Activated T-cell treated with anti-CD3 and anti-CD28 coated beads for 4 hours (primary cell): ENCODE results near the gene PIGS.
"Not testable (repeated sequence)": the region's sequence is repeated elsewhere in the genome, so short reads cannot be mapped to it uniquely, and the experiment has no call there.

Experiments
- DNase-seq: peaks from one replicate; pipeline ENCODE4 v3.0.0-alpha.2; 2020

PIGS gene

DNA sequence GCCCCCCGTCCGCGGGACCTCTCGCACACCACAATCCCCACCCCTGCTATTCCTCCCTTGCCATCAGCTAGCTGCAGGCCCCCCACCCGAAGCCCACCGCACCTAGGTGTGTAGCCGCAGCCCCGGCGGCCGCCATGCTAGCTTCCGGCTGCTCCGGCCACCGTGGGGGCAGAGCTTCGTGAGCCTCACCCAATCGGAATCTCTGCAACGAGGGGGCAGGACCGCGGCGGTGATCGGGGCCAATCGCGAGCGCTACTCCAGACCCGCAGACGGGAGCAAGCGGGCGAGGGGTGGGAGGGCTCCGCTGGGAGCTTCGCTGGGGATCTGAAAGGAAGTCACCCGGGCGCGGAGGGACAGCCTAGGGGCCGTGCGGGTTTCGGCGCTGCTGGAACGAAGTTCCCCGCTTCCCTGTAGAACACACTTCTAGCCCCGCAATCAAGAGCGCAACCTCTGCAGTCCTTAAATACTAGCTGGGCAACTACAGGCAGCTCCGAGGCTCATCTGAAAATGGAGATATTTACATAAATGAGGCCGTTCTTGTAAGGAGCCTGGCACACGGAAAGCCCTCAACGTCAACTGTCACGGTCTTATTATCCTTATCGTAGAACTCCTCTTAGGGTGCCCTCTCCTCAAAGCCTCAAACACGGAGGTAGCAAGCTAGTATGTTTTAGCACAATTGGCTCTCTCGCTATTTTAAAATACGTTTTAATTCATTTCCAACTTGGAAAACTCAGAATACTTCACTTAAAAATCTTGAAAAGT, at the start of gene PIGS:
Gene PIGS (minus strand): TSS at position 164 of the 762 bp plus-strand sequence. CDS start 28 bp downstream, at position 136.
- peak; percentile 82 for DNase-seq

DNA sequence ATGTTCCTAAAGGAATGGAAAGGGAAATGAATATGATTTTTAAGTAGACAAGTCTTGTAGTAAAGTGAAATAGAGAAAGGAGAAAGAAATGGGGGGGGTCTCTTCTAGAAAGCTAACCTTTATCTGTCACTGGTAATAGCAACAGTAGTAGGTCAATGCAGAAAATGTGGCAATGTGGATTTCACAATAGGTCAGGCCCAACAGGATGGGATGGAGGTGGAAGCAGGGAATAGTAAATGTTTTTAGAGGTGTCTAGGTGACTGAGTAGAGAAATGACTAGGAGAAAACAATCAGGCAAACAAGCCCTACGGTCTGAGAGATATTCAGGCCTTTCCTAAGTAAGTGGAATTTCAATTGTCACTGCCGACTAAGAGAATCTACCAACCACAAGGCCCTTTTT, 48.7 kb upstream of the PIGS start:
- no peak for DNase-seq

DNA sequence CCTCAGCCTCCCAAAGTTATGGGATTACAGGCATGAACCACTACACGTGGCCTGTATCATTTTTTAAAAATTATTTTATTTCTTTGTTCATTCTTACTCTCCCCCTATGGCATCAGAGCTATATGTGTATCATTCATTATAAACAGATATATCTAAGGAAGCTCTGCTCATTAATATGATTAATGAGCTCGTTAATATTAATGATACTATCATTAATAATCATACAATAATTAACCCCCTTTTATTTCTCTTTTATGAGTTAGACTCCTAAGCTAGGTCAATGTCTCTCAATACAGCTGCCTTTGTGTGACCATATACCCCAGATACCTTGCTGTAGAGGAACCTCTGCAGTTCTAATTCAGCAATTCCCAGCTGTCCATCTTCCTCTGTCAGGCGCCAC, 47.1 kb upstream of the PIGS start:
- no peak for DNase-seq

DNA sequence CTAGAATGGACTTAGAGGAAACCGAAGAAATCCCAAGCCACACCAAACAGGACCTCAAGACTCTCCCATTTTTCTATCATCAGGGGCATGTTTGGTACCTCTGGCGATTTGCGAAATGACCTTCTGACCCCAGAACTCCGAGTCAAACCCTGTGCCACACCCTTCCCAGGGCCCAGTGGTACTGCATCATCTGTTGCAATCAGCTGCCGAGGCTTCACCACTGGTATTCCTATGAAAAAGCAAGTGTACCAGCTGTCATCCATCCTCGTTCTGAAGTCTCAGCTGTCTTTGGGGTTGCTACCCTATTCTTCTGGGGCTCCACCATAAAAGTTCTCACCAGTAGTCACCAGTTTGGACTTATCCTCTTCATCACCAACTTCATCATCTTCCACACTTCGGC, 45.0 kb upstream of the PIGS start:
- DNase-seq = no peak

DNA sequence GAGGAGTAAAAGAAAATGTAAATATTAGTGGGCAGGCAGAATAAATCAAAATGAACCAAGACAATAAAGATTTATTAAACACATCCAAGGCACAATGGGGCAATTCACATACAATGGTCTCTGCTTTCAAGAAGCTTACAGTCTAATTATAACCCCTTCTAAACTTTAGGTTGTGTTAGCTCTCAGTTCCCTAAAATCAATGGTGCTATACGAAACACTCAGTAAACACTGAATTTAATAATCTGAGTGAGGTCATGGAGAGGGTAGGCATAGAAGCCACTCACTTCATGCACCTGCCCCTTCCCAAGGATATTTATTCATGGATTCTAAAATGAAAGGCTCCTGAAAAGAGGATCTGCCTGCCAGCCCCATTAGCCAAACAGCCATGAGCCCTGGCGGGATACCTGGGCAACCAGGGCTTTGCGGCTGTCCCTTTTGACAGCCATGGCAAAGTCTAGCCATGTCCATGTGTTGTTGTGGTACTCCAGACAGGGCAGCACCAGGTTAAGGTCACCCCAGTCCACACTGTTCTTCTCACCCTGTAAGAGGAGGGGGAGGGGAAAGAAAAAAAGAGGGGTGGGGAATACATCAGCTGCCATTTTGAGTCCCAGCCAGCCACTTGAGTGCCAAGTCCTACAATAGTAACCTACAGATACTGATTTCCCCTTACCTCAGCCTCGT, 44.1 kb upstream of the PIGS start:
- no peak for DNase-seq

DNA sequence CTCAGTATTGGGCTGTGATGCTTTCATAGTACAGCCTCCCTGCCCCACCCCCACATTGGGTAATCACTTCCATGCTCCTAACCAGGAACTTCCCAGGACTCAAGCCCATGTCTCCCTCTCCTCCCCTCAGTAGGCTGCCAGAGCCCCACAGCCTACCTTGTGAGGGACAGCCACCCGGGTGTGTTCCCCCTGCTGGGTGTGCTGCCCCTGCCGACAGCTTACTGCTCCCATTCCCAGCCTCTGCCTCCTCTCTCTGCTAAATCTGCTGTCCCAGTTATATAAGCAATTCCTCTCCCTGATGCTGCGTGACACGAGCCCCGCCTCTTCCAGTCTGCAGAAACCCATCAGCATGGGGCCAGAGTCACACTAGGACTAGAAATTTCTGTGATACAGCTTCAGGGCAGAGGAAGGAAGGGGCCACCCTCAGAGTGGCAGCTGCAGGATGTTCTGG, 42.6 kb upstream of the PIGS start, which contains the start of gene RSKR:
Gene RSKR (minus strand): TSS at position 255 of the 451 bp plus-strand sequence. CDS start 24 bp downstream, at position 231.
- DNase-seq = no peak

DNA sequence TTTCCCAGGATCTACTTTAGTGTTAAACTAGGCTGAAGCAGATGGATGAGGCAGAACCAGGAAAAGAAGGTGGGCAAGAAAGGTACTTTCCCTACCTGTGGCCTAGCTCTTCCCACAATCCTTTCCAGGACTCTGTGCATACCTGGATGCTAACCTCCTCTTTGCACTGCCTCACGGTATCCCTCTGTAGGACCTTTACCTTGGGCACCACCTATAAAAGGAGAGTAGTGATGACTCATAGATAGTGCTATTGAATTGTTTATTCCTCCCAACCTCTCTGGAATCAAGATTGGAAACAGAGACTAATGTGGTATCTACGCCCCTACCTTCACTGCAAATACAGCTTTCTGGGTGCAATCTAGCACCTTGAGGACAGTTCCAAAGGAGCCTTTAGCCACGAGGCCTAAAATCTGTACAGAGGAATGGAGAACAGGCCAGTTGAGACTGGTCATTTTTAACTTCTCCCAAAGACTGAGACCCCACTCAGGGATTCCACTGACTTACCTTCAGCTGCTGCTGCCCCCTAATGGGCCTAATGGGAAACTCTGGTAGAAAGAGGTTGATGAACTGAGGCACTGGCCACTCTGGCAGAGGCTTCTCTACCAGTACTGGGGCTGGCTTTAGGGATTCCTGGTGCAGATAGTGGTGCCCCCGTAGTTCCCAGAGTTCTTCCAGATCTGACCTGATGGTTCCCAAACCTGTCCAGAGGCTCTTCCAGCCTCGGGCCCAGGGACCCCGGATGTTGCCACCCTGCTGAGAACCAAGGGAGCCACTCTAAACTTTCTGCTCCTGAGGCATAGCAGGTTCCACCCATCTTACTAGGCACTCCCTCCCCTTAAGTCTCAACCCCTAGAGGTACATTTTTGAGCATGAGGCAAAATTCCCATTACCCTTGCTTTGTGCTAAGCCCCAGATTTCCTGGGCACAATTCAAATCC, 41.9 kb upstream of the PIGS start:
- DNase-seq = peak; percentile 29

DNA sequence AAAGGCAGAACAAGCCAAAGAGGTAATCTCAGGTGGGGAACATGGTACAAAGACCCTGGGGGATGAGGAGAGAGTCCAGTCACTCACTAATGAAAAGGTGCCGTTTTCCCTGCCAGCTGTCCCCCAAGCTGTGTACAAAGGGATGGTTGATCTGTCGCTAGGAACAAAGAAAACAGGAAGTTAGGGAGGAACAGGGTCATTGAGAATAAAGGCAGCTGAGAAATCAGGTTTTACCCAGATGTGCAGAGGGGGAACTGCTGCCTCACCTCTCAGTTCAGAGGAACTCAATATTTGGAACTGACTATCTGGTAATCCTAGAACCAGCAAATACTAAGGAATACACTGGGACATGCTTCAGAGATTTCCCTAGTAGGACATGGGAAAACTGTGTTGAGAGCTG, 41.2 kb upstream of the PIGS start:
- no peak for DNase-seq

DNA sequence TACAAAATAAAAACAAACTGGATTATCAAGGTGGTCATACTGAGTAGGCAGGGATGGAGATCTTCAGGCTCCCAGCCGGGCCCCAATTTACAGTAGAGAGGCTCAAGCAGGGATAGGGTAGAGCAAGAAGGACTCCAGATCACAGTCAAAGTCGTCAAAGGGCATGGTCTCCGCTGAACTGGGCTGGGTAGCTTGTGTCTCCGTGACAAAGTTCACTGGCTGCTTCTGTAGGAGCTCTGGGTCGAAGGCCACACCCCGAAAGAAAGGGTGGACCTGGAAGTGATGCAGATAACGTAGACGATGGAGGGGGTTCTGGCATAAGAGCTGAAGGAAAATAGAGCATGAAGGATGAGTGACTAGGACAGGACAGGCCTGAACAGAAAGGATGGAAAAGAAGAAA, 39.1 kb upstream of the PIGS start:
- DNase-seq = no peak

DNA sequence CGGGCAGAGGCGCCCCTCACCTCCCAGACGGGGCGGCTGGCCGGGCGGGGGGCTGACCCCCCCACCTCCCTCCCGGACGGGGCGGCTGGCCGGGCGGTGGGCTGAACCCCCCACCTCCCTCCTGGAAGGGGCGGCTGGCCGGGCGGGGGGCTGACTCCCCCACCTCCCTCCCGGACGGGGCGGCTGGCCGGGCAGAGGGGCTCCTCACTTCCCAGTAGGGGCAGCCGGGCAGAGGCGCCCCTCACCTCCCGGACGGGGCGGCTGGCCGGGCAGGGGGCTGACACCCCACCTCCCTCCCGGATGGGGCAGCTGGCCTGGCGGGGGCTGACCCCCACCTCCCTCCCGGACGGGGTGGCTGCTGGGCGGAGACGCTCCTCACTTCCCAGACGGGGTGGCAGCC, 32.7 kb upstream of the PIGS start:
- not testable (repeated sequence) for DNase-seq

DNA sequence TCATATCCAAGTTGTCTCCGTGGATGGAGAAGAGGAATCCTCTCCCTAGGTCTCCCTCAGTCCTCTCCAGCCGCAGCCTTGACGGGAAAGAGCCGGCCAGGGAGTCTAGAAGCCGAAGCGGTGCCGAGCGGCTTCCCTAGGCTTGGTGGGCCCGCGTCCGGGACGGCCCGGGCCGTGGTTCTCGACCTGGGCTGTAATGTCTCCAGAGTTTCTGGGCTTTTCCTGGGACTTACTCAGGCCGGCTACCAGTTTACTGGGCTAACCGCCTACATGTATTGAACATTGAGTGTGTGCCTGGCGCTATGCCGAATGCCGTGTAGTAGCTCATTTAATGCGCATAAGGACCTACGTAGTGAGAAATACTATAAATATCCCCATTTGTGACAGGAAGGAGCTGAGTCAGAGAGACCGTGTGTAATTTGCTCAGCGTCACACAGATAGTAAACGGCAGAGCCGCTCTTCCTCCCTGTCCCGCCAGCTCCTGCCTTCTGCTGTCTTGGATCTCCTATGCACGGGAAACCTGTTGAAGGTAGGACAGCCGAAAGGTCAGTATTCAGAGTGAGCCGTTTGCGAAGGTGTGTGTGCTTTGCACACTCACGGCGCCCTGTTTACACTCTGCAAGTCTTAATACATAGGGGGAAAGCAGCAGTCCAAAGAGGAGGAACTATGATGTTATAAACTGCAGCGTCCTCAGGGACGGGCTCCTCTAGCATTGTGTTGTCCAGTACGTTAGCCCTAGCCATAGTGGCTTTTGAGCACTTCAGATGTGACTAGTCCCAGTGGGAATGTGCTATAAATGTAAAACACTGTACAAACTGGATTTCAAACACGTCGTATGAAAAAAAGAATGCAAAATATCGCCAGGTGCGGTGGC, 28.2 kb upstream of the PIGS start:
- DNase-seq = peak; percentile 53

DNA sequence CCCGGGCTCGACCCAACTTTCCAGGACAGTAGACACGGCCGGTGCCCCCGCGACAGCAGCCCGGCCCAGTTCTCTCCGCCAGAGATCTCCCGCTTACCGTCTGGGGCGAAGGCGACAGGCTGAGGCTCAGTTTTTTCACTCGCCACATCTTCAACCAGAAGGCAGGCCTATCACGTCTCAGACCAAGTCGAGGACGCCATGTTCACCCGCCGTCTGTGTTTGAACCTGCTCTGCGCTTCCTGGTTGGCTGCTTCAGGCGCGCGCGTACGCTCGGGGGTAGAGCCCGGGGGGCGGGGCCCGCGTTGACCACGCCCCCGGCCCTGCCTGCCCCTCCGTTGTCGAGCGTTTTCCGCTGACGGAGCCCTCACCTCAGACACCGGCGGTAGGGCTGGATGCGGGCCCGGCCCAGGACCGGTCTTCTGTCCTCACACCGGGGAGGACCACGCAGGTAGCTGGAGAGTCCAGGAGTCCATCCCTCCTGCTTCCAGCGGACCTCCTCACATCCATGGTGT, 27.5 kb upstream of the PIGS start, which contains the start of gene SPAG5:
Gene SPAG5 (minus strand): TSS at position 227 of the 512 bp plus-strand sequence. CDS start 79 bp downstream, at position 148.
- DNase-seq = peak; percentile 91

DNA sequence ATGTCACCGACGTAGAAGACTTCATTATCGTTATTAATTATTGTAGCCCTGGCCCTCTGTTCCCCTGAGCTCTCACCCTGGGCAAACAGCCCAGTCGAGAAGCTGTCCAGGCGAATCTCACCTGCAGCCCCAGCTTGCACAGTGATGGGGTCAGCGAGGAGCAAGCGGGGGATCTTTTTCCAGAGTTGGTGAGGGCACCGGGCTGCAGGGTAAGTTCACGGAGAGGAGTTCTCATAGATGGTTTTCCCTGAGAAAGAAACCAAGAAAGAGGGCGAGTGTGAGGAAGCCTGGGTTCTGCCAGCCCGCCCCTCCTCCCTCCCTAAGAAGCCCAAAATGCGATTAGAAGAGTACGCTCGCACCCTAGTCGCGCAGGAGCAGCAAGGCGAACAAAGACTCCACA, 27.1 kb upstream of the PIGS start:
- no peak for DNase-seq

DNA sequence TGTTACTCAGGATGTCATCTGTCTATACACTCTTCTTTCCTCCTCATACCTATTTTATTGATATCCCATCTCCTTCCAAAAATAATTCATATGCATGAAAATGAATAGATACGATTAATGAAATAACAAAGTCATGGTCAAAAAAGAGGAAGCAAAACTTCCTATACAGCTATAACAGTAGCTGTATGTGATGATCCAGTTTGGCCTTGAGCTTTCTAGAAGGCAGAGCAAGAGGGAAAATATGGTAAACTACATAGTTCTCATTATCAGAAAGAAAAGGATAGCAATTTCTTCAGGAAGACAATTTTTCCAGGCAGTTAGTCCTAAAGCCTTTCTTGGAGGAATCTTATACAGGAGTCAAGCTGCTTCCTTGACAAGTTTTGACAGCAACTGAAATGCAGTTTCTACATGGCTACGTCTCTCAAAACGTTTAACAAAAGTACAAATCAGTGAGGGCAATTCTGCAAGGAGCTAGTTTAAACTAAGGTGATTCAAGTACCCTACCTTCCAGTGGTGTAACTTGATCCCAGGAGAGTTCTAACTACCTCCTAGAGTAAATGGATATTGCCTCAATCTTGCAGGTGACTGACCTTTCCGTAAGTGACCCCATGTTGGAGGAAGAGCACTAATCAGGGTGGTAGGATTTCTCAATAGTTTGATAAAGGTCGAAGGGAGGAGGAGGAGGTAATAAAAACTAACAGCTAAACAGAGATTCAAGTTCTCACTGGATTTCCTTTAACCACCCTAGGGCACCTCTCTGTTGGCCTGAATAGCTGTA, 26.5 kb upstream of the PIGS start:
- no peak for DNase-seq

DNA sequence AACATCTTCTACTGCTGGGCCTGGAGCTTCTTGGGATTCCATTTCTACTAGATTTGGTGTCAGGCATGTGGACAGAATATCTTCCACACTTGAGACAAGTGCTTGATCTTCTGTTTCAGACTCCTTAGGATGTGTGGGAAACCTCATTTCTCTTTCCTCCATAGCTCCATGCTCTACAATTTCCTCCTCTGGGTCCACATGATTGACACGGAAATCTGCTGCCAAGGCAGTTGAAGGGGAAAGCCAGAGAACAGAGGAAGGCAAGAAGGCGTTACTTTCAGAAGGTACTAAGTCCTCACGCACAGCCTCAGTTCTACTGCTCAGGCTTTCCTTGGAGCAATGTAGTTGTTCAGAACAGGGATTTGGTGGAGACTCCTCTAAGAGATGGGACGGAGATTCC, 20.9 kb upstream of the PIGS start:
- DNase-seq = no peak

DNA sequence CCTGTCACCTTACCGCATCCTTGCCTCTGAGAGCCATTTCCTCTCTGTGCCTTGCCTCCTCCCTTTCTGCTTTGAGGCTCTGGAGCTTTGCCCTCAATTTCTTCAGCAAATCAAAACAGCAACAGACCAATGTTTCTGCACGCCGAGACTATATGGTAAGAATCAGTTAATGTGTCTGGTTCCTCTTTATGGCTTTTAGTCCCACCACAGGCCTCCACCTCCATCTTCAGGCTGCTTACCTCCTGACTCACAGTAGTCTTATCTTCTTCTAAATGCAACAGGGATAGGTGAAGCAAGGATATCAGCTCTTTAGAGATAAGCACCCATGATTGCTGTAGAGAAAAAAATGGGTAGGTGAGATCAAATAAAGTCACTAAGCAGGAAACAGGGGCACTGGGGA, 14.5 kb upstream of the PIGS start:
- no peak for DNase-seq

DNA sequence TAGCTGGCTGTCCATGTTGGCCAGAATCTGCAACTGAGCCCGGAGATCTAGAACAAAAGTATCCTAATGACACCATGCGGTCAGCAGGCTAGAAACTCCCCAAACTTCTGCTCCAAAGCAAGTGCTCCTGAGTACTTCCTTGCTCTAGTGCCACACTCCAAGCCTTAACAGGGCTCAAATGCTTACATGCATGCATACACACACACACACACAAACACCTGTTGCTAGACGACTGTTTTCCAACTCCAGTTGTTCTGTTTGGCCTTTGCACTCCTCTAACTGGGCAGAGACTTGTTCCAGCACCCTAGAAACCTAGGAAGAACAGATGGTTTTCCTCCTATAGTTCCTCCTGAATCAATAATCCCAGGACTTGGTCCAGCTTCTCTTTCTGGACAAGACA, 13.1 kb upstream of the PIGS start:
- DNase-seq = no peak

DNA sequence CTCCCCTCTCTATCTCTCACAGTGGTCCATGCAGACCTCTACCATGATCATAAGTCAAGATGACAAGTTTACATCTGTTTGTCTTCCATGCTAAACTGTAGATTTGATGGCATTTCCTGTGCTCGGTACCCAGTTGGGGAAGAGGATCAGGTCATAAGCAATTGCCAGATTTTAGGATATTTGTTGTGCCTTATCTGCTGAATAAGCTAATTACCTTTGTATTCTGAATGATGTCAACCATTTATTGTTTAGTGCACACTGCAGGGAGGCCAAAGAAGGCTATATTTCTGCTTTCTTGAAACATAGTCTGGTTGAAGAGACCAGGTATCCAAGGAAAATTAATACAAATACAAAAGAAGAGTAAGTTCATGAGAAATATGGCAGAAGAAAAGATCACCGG, 11.2 kb upstream of the PIGS start:
- DNase-seq = no peak

DNA sequence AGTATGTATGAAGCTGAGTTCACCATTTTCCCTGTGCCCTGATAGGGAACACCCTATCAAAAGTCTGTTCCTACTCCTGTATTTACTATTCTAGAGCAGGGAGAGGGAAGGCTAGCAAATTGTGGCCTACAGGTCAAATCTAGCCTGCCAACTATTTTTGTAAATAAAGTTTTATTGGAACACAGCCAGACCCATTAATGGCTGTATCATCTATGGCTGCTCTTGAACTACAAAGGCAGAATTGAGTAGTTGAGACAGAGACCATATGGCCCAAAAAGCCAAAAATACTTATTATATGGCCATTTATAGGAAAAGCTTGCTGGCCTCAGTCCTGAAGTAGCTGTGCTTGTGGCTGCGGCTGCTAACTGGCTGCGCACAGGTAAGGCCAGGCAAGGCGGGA, 9.6 kb upstream of the PIGS start:
- no peak for DNase-seq

DNA sequence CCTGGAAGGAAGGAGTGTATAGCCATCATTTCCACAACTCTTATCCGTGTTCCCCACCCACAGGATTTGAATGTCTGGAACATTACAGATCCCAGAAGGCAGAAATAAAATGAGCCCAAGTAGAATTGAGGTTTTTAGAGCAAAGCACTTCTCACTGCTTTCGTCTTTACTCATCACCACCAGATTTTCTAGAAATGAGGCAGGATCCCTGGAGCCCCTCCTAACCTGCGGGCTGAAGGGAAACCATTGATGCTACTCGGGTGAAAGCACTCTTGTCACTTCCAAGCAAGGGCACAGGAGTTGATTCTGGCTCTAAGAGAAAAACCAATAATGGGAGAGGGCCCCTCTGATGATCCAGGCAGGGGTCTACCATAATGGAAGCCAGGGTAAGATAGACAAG, 8.2 kb upstream of the PIGS start:
- DNase-seq = no peak
